ENCODE results near the gene CAP1. TPM values are rescaled to one million over a fixed set of nuclear protein-coding genes. Genes with fewer than 3 reads are reported as not detected.

CAP1 gene
- total and polyA plus RNA-seq, 10 of the 15 experiments (the other 5 are each of a cell fraction or from before 2014, with no cell fraction given): 360 to 500 (median 431) TPM

GRCh38 chr1:40096977-40097782 lies 56.7 kb downstream of the CAP1 start, which contains the start of gene PPT1 (continued):
- TF ChIP-seq PBX3 (IDR thresholded peaks at IDR 0.05; ENCODE audit: insufficient replicate concordance, low read depth, low read length): no peak
- TF ChIP-seq CREB1 (IDR thresholded peaks at IDR 0.05; ENCODE audit: low read depth): no peak
- TF ChIP-seq SIN3A (IDR thresholded peaks at IDR 0.05; ENCODE audit: low read depth, low read length): 0 out of 2 replicates have a peak, but pooled peaks have one; percentile 43
- no peak for TF ChIP-seq ZNF24 (IDR thresholded peaks at IDR 0.05)
- no peak for TF ChIP-seq KAT2A (conservative IDR thresholded peaks at IDR 0.05; ENCODE audit: control insufficient read depth, low read depth, low read length)
- peak; percentile 90 for TF ChIP-seq RAD51 (IDR thresholded peaks at IDR 0.05)
- no peak for TF ChIP-seq ATF2 (IDR thresholded peaks at IDR 0.05; ENCODE audit: low read length)
- TF ChIP-seq POLR2A (IDR thresholded peaks at IDR 0.05; ENCODE audit: low read depth, low read length): peak; percentile 95
- TF ChIP-seq NRF1 (conservative IDR thresholded peaks at IDR 0.05; ENCODE audit: low read depth, low read length): no peak
- no peak for TF ChIP-seq STAT1 (conservative IDR thresholded peaks at IDR 0.05)
- TF ChIP-seq DPF2 (IDR thresholded peaks at IDR 0.05): 0 out of 2 replicates have a peak, but pooled peaks have one; percentile 31
- TF ChIP-seq GATAD2B (conservative IDR thresholded peaks at IDR 0.05; ENCODE audit: low read depth): no peak
- TF ChIP-seq NR2F1 (conservative IDR thresholded peaks at IDR 0.05): 0 out of 2 replicates have a peak, but pooled peaks have one; percentile 13
- TF ChIP-seq IRF4 (IDR thresholded peaks at IDR 0.05; ENCODE audit: low read depth, low read length): no peak
- TF ChIP-seq CREM (IDR thresholded peaks at IDR 0.05; ENCODE audit: low read depth): 0 out of 2 replicates have a peak, but pooled peaks have one; percentile 12
- no peak for TF ChIP-seq CBX5 (IDR thresholded peaks at IDR 0.05; ENCODE audit: low read depth)
- TF ChIP-seq JUNB (IDR thresholded peaks at IDR 0.05): no peak
- peak; percentile 97 for TF ChIP-seq YY1 (IDR thresholded peaks at IDR 0.05; ENCODE audit: low read depth, low read length)
- TF ChIP-seq REST (IDR thresholded peaks at IDR 0.05; ENCODE audit: low read depth, low read length): no peak
- peak; percentile 74; the same call in 1 of the 2 replicates for TF ChIP-seq LARP7 (IDR thresholded peaks at IDR 0.05)
- TF ChIP-seq MTA2 (IDR thresholded peaks at IDR 0.05; ENCODE audit: low read depth): no peak
- no peak for TF ChIP-seq ZNF384 (IDR thresholded peaks at IDR 0.05; ENCODE audit: borderline replicate concordance, low read depth, low read length)
- TF ChIP-seq MLLT1 (IDR thresholded peaks at IDR 0.05): no peak; the same call in 1 of the 2 replicates
- TF ChIP-seq MTA3 (IDR thresholded peaks at IDR 0.05; ENCODE audit: borderline replicate concordance, low read length): no peak
- TF ChIP-seq NR2C2 (IDR thresholded peaks at IDR 0.05; ENCODE audit: borderline replicate concordance, control insufficient read depth, insufficient read length, low read depth): no peak
